SK-N-SH treated with all-trans-retinoic acid at 6 μM for 48 hours (cell line): ENCODE measurements around the gene SYNPO2.

Experiments used
- GLIS3 ChIP-seq: fragments of 250-450 bp; sonication (Bioruptor Pico); IDR thresholded peaks from 2 replicates; pipeline ENCODE4 v1.5.0; 2020; ENCODE audit warnings: mild to moderate bottlenecking, moderate library complexity
- ISL1 ChIP-seq: fragments of 250-450 bp; sonication (Bioruptor Pico); IDR thresholded peaks from 2 replicates; pipeline ENCODE4 v2.1.2; 2022; ENCODE audit warnings: mild to moderate bottlenecking, moderate library complexity
- OSR1 ChIP-seq: fragments of 250-450 bp; sonication (Bioruptor Pico); IDR thresholded peaks from 2 replicates; pipeline ENCODE4 v1.8.0; 2022; ENCODE audit warnings: moderate library complexity, mild to moderate bottlenecking, inconsistent platforms
- TCF4 ChIP-seq: fragments of 250-450 bp; sonication (Bioruptor Pico); IDR thresholded peaks from 2 replicates; pipeline ENCODE4 v1.8.0; 2021; ENCODE audit warnings: mild to moderate bottlenecking, moderate library complexity, borderline replicate concordance
- ZNF565 ChIP-seq: fragments of 450-650 bp; formaldehyde crosslinking; conservative IDR thresholded peaks from 2 replicates; pipeline ENCODE4 v1.5.0; 2020; ENCODE audit warnings: low read depth, mild to moderate bottlenecking, moderate library complexity
- TF ChIP-seq, protein P1 (sequence below): fragments of 250-450 bp; sonication (Bioruptor Pico); IDR thresholded peaks from 2 replicates; pipeline ENCODE4 v1.8.0; 2020; ENCODE audit warnings: mild to moderate bottlenecking, moderate library complexity, borderline replicate concordance
- TF ChIP-seq, protein P2 (sequence below): fragments of 250-450 bp; sonication (Bioruptor Pico); IDR thresholded peaks from 2 replicates; pipeline ENCODE4 v1.8.0; 2021; ENCODE audit warnings: low read depth, mild to moderate bottlenecking, moderate library complexity, borderline replicate concordance
- TF ChIP-seq, protein P3 (sequence below): fragments of 250-450 bp; sonication (Bioruptor Pico); IDR thresholded peaks from 2 replicates; pipeline ENCODE4 v1.5.1; 2021; ENCODE audit warnings: mild to moderate bottlenecking, moderate library complexity

DNA sequence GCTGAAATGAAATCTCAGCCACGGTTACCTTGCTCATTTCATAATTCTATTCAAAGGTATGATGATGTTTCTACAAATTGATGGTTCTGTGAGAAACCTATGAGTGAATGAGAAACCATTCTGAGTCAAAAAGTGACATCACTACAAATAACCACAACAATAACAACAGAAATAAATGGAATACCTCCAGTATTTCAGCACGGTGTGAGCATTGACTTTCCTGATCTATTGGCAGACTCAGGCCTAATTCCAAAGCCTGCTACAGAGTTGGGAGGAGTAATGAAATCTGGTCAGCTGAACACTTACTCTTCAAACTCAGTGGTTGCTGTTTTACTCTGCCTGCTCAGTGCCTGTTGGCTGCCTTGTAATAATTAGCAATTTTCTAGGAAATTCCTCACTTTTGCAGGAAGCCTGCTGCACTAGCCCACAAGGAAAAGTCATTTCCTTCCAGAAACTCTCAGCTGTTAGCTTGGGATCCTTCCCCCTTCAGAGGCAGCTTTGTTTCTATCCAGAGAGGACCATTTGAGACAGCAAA lies 18.8 kb upstream of the SYNPO2 start:
- TF ChIP-seq, protein P1, sequence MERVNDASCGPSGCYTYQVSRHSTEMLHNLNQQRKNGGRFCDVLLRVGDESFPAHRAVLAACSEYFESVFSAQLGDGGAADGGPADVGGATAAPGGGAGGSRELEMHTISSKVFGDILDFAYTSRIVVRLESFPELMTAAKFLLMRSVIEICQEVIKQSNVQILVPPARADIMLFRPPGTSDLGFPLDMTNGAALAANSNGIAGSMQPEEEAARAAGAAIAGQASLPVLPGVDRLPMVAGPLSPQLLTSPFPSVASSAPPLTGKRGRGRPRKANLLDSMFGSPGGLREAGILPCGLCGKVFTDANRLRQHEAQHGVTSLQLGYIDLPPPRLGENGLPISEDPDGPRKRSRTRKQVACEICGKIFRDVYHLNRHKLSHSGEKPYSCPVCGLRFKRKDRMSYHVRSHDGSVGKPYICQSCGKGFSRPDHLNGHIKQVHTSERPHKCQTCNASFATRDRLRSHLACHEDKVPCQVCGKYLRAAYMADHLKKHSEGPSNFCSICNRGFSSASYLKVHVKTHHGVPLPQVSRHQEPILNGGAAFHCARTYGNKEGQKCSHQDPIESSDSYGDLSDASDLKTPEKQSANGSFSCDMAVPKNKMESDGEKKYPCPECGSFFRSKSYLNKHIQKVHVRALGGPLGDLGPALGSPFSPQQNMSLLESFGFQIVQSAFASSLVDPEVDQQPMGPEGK, result no peak
- TF ChIP-seq TCF4 (CRISPR knock-in tag) (no peak), OSR1 (CRISPR knock-in tag) (no peak), ISL1 (CRISPR knock-in tag) (no peak), ZNF565 (CRISPR knock-in tag) (no peak), GLIS3 (CRISPR knock-in tag) (no peak)
- TF ChIP-seq, protein P2, sequence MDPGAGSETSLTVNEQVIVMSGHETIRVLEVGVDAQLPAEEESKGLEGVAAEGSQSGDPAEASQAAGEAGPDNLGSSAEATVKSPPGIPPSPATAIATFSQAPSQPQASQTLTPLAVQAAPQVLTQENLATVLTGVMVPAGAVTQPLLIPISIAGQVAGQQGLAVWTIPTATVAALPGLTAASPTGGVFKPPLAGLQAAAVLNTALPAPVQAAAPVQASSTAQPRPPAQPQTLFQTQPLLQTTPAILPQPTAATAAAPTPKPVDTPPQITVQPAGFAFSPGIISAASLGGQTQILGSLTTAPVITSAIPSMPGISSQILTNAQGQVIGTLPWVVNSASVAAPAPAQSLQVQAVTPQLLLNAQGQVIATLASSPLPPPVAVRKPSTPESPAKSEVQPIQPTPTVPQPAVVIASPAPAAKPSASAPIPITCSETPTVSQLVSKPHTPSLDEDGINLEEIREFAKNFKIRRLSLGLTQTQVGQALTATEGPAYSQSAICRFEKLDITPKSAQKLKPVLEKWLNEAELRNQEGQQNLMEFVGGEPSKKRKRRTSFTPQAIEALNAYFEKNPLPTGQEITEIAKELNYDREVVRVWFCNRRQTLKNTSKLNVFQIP (CRISPR knock-in tag), result no peak
- TF ChIP-seq, protein P3, sequence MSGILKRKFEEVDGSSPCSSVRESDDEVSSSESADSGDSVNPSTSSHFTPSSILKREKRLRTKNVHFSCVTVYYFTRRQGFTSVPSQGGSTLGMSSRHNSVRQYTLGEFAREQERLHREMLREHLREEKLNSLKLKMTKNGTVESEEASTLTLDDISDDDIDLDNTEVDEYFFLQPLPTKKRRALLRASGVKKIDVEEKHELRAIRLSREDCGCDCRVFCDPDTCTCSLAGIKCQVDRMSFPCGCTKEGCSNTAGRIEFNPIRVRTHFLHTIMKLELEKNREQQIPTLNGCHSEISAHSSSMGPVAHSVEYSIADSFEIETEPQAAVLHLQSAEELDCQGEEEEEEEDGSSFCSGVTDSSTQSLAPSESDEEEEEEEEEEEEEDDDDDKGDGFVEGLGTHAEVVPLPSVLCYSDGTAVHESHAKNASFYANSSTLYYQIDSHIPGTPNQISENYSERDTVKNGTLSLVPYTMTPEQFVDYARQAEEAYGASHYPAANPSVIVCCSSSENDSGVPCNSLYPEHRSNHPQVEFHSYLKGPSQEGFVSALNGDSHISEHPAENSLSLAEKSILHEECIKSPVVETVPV (CRISPR knock-in tag), result no peak
